GM21381 (cell line): ENCODE measurements around the gene ATP11A.

Experiments
- ATAC-seq: cut with Tn5 transposase; IDR thresholded peaks from one replicate; pipeline ENCODE4 v1.9.1; 2021; ENCODE audit warnings: mild to moderate bottlenecking, moderate library complexity; ENCODE audit not compliant: unreplicated experiment

Gene ATP11A

GRCh38 chr13:112899281-112900225 lies 209.7 kb downstream of the ATP11A start:
- no peak for ATAC-seq

- ATAC-seq: no peak
Measured at GRCh38 chr13:112900226-112900600, 210.4 kb downstream of the ATP11A start.

- ATAC-seq: no peak
Measured at GRCh38 chr13:112900691-112901091, 210.9 kb downstream of the ATP11A start.

- no peak for ATAC-seq
Measured at GRCh38 chr13:112902101-112902651, 212.3 kb downstream of the ATP11A start.

- no peak for ATAC-seq
Measured at GRCh38 chr13:112902669-112903068, 212.8 kb downstream of the ATP11A start.

GRCh38 chr13:112903071-112903577 lies 213.3 kb downstream of the ATP11A start:
- ATAC-seq: no peak

- no peak for ATAC-seq
Measured at GRCh38 chr13:112903606-112904195, 213.9 kb downstream of the ATP11A start.

GRCh38 chr13:112904436-112904960 lies 214.7 kb downstream of the ATP11A start:
- no peak for ATAC-seq

- ATAC-seq: no peak
Measured at GRCh38 chr13:112905086-112905485, 215.2 kb downstream of the ATP11A start.

GRCh38 chr13:112905619-112905989 lies 215.8 kb downstream of the ATP11A start:
- ATAC-seq: no peak

GRCh38 chr13:112905990-112906641 lies 216.3 kb downstream of the ATP11A start:
- no peak for ATAC-seq

GRCh38 chr13:112907286-112907685 lies 217.4 kb downstream of the ATP11A start:
- no peak for ATAC-seq

GRCh38 chr13:112907871-112908331 lies 218.1 kb downstream of the ATP11A start:
- ATAC-seq: no peak

- ATAC-seq: no peak
Measured at GRCh38 chr13:112908342-112908741, 218.5 kb downstream of the ATP11A start.

- ATAC-seq: no peak
Measured at GRCh38 chr13:112910016-112910415, 220.2 kb downstream of the ATP11A start.

GRCh38 chr13:112910616-112911280 lies 220.9 kb downstream of the ATP11A start:
- ATAC-seq: no peak

GRCh38 chr13:112911285-112911701 lies 221.5 kb downstream of the ATP11A start:
- ATAC-seq: no peak

- ATAC-seq: no peak
Measured at GRCh38 chr13:112911883-112912282, 222.0 kb downstream of the ATP11A start.

- no peak for ATAC-seq
Measured at GRCh38 chr13:112912726-112913440, 223.0 kb downstream of the ATP11A start.

- ATAC-seq: no peak
Measured at GRCh38 chr13:112916296-112916695, 226.5 kb downstream of the ATP11A start.
